ENCODE data around the gene TIGD1. TPM values are rescaled to one million over a fixed set of nuclear protein-coding genes. Genes with fewer than 3 reads are reported as not detected.

Gene TIGD1
- polyA plus RNA-seq, 1 of the 3 experiments (the other 2 are of a cell fraction): 4.6 TPM

GRCh38 chr2:232574674-232575403 is 24.5 kb upstream of the TIGD1 start:
- Histone ChIP-seq H3K27me3 (ENCODE audit: insufficient read depth) (no peaks in the 10 kb centered on the region), H3K27ac (ENCODE audit: low read depth in 2 of 2, low read length in 1 of 2) (no peak overlapping the region), H3K9me3 (no peaks in the 10 kb centered on the region), H3K9ac (no peak overlapping the region), H3K4me1 (ENCODE audit: control insufficient read depth in 1 of 2, insufficient read depth in 2 of 2, low read depth in 1 of 2, low read length in 1 of 2) (0 out of 4 replicates have a peak, but pooled peaks cover 0 to 4% of the 10 kb centered on the region in 2 experiments), H3K4me2 (no peak overlapping the region), H3K9me2 (no peaks in the 10 kb centered on the region), H4K20me1 (ENCODE audit: insufficient read depth) (no peaks in the 10 kb centered on the region), H3F3A (replicated peaks; ENCODE audit: insufficient read depth) (no peaks in the 10 kb centered on the region), H3K36me3 (replicated peaks in 1 of 2; ENCODE audit: control insufficient read depth in 1 of 2, insufficient read depth in 2 of 2, low read length in 1 of 2) (peaks cover 39 to 48% of the 10 kb centered on the region in 2 experiments), H3K79me2 (ENCODE audit: insufficient read depth) (no peaks in the 10 kb centered on the region), H3K4me3 (ENCODE audit: low read depth in 2 of 2, low read length in 1 of 2) (no peak overlapping the region), H2AFZ (ENCODE audit: low read depth) (no peak overlapping the region)
- TF ChIP-seq EP300 (IDR thresholded peaks at IDR 0.05; ENCODE audit: borderline replicate concordance in 1 of 2, low read depth in 1 of 2, low read length in 1 of 2) (no peak), MEF2A (IDR thresholded peaks at IDR 0.05; ENCODE audit: borderline replicate concordance, low read depth) (no peak), CHD2 (IDR thresholded peaks at IDR 0.05; ENCODE audit: low read length, partially characterized antibody) (no peak), CTCF (IDR thresholded peaks at IDR 0.05) (no peak), MAX (IDR thresholded peaks at IDR 0.05; ENCODE audit: low read depth) (no peak), GABPA (IDR thresholded peaks at IDR 0.05; ENCODE audit: low read depth) (no peak), SMC3 (IDR thresholded peaks at IDR 0.05; ENCODE audit: low read depth, low read length) (no peak), POLR2AphosphoS5 (IDR thresholded peaks at IDR 0.05; ENCODE audit: low read depth, low read length) (no peak), TCF12 (IDR thresholded peaks at IDR 0.05) (no peak), MXI1 (IDR thresholded peaks at IDR 0.05; ENCODE audit: low read depth, low read length) (no peak), REST (IDR thresholded peaks at IDR 0.05; ENCODE audit: low read depth, low read length) (no peak), USF2 (IDR thresholded peaks at IDR 0.05; ENCODE audit: borderline replicate concordance, low read depth, low read length) (no peak), NRF1 (IDR thresholded peaks at IDR 0.05; ENCODE audit: low read depth, low read length) (no peak), ZBTB33 (IDR thresholded peaks at IDR 0.05; ENCODE audit: borderline replicate concordance, low read depth) (no peak), RFX5 (IDR thresholded peaks at IDR 0.05; ENCODE audit: low read length) (no peak), GATA2 (CRISPR knock-in tag; IDR thresholded peaks at IDR 0.05) (no peak), TAF1 (IDR thresholded peaks at IDR 0.05; ENCODE audit: borderline replicate concordance, low read depth, low read length) (no peak), FOXM1 (IDR thresholded peaks at IDR 0.05; ENCODE audit: low read depth) (no peak), RAD21 (IDR thresholded peaks at IDR 0.05; ENCODE audit: low read length) (no peak), FOSL2 (IDR thresholded peaks at IDR 0.05; ENCODE audit: borderline replicate concordance, low read depth) (no peak)
- DNase-seq: no peak
- POLR2A ChIA-PET: no interaction called here
- 88% methylated on average over 5 of the region's 5 CpGs for WGBS (ENCODE audit: low lambda C conversion rate)
- CTCF ChIA-PET: no interaction called here
